ENCODE results near the gene TOMM5.

DNA sequence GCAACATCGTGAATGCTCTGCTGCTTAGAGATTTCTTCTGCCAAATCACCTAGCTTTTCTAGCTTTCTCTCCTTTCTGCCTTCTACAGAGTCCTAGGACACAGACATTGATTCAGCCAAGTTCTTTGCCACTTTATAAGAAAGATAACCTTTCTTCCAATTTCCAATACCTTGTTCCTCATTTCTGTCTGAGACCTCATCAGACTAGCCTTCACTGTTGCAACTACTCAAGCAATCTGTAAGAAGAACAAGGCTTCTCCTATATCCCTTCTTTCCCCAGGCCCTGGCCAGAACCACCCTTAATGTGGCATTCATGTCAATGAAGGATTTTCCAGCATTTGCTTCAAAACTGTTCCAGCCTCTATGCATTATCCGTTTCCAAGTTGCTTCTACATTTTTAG lies 40.5 kb downstream of the TOMM5 start:
- TF ChIP-seq, protein P1, sequence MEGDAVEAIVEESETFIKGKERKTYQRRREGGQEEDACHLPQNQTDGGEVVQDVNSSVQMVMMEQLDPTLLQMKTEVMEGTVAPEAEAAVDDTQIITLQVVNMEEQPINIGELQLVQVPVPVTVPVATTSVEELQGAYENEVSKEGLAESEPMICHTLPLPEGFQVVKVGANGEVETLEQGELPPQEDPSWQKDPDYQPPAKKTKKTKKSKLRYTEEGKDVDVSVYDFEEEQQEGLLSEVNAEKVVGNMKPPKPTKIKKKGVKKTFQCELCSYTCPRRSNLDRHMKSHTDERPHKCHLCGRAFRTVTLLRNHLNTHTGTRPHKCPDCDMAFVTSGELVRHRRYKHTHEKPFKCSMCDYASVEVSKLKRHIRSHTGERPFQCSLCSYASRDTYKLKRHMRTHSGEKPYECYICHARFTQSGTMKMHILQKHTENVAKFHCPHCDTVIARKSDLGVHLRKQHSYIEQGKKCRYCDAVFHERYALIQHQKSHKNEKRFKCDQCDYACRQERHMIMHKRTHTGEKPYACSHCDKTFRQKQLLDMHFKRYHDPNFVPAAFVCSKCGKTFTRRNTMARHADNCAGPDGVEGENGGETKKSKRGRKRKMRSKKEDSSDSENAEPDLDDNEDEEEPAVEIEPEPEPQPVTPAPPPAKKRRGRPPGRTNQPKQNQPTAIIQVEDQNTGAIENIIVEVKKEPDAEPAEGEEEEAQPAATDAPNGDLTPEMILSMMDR (IDR thresholded peaks at IDR 0.05; ENCODE audit: poor library complexity, severe bottlenecking), result no peak
- TF ChIP-seq SMC3 (conservative IDR thresholded peaks at IDR 0.05; ENCODE audit: poor library complexity) (no peak), EP300 (conservative IDR thresholded peaks at IDR 0.05; ENCODE audit: poor library complexity, severe bottlenecking) (no peak), TAF1 (IDR thresholded peaks at IDR 0.05; ENCODE audit: low read depth) (no peak), POLR2AphosphoS5 (IDR thresholded peaks at IDR 0.05) (no peak)

All from neural cell (in vitro differentiated cells).